ENCODE results near the gene CAD.

Gene CAD

GRCh38 chr2:27205206-27205605 is 12.0 kb upstream of the CAD start:
- no peak for TF ChIP-seq CTCF (IDR thresholded peaks at IDR 0.05; ENCODE audit: insufficient read depth, low read length, poor library complexity, severe bottlenecking)
- Histone ChIP-seq H3K36me3 (ENCODE audit: control insufficient read depth, insufficient read depth, low read length) (peaks cover 45% of the 10 kb centered on the region), H3K27me3 (replicated peaks; ENCODE audit: control insufficient read depth, insufficient read depth, low read length) (no peaks in the 10 kb centered on the region), H3K4me3 (replicated peaks; ENCODE audit: low read depth, low read length) (no peak overlapping the region)
- no peak for DNase-seq (ENCODE audit: extremely low read depth, insufficient read length)

- Histone ChIP-seq H3K36me3 (ENCODE audit: control insufficient read depth, insufficient read depth, low read length) (peaks cover 41% of the 10 kb centered on the region), H3K4me3 (replicated peaks; ENCODE audit: low read depth, low read length) (no peak overlapping the region), H3K27me3 (replicated peaks; ENCODE audit: control insufficient read depth, insufficient read depth, low read length) (no peaks in the 10 kb centered on the region)
- no peak for TF ChIP-seq CTCF (IDR thresholded peaks at IDR 0.05; ENCODE audit: insufficient read depth, low read length, poor library complexity, severe bottlenecking)
- no peak for DNase-seq (ENCODE audit: extremely low read depth, insufficient read length)
Observed at GRCh38 chr2:27206346-27206745, 10.8 kb upstream of the CAD start.

- no peak for DNase-seq (ENCODE audit: extremely low read depth, insufficient read length)
- no peak for TF ChIP-seq CTCF (IDR thresholded peaks at IDR 0.05; ENCODE audit: insufficient read depth, low read length, poor library complexity, severe bottlenecking)
- Histone ChIP-seq H3K36me3 (ENCODE audit: control insufficient read depth, insufficient read depth, low read length) (peaks cover 29% of the 10 kb centered on the region), H3K4me3 (replicated peaks; ENCODE audit: low read depth, low read length) (no peak overlapping the region), H3K27me3 (replicated peaks; ENCODE audit: control insufficient read depth, insufficient read depth, low read length) (no peaks in the 10 kb centered on the region)
Observed at GRCh38 chr2:27208486-27209050, 8.6 kb upstream of the CAD start.

GRCh38 chr2:27209621-27210401 is 7.4 kb upstream of the CAD start:
- Histone ChIP-seq H3K4me3 (replicated peaks; ENCODE audit: low read depth, low read length) (0 out of 2 replicates have a peak overlapping the region, but pooled peaks have one; percentile 7), H3K27me3 (replicated peaks; ENCODE audit: control insufficient read depth, insufficient read depth, low read length) (no peaks in the 10 kb centered on the region), H3K36me3 (ENCODE audit: control insufficient read depth, insufficient read depth, low read length) (peaks cover 18% of the 10 kb centered on the region)
- no peak for DNase-seq (ENCODE audit: extremely low read depth, insufficient read length)
- TF ChIP-seq CTCF (IDR thresholded peaks at IDR 0.05; ENCODE audit: insufficient read depth, low read length, poor library complexity, severe bottlenecking), result no peak

- Histone ChIP-seq H3K4me3 (replicated peaks; ENCODE audit: low read depth, low read length) (peak overlapping the region; percentile 99), H3K27me3 (replicated peaks; ENCODE audit: control insufficient read depth, insufficient read depth, low read length) (no peaks in the 10 kb centered on the region), H3K36me3 (ENCODE audit: control insufficient read depth, insufficient read depth, low read length) (peaks cover 10% of the 10 kb centered on the region)
- DNase-seq (ENCODE audit: extremely low read depth, insufficient read length), result no peak
- TF ChIP-seq CTCF (IDR thresholded peaks at IDR 0.05; ENCODE audit: insufficient read depth, low read length, poor library complexity, severe bottlenecking), result no peak
Observed at GRCh38 chr2:27211241-27211942, 5.8 kb upstream of the CAD start.

Measured in GM06990 (cell line).